Measurements from ENCODE around the gene CCDC14. TPM values are rescaled to one million over a fixed set of nuclear protein-coding genes. Genes with fewer than 3 reads are reported as not detected.

Gene CCDC14
- total and polyA plus RNA-seq, 2 experiments from 2014 or later = 52.5 to 113 TPM

Other genes starting within 250 kb of the CCDC14 start
- 16.2 and 17.9 TPM in 2 replicates for gene MYLK, start 76.9 kb downstream of the CCDC14 start, total RNA-seq (2014; rRNA removed; shearing (Covaris generic))
- gene MYLK, start 76.9 kb downstream of the CCDC14 start, polyA plus RNA-seq (2016; fragmentation: Nextera tagmentation; extraction: Ambion mirVana) = 11.5 and 13.2 TPM in 2 replicates
- gene ROPN1, start 30.9 kb upstream of the CCDC14 start, total RNA-seq (2014; rRNA removed; shearing (Covaris generic)) = 0.27 TPM in 1 of 2 replicates, not detected in the other
- 0.11 TPM in 1 of 2 replicates, not detected in the other for gene ROPN1, start 30.9 kb upstream of the CCDC14 start, polyA plus RNA-seq (2016; fragmentation: Nextera tagmentation; extraction: Ambion mirVana)
- 12.0 and 13.6 TPM in 2 replicates for gene KALRN, start 72.1 kb upstream of the CCDC14 start, total RNA-seq (2014; rRNA removed; shearing (Covaris generic))
- 2.4 and 4.2 TPM in 2 replicates for gene KALRN, start 72.1 kb upstream of the CCDC14 start, polyA plus RNA-seq (2016; fragmentation: Nextera tagmentation; extraction: Ambion mirVana)